ENCODE results near the gene CLCN7. TPM values are rescaled to one million over a fixed set of nuclear protein-coding genes. Genes with fewer than 3 reads are reported as not detected.

Gene CLCN7
- total and polyA plus RNA-seq, 2 donors (not counting 3 experiments of a cell fraction or from before 2014, with no cell fraction given) = 59.8 to 94.9 TPM

DNA sequence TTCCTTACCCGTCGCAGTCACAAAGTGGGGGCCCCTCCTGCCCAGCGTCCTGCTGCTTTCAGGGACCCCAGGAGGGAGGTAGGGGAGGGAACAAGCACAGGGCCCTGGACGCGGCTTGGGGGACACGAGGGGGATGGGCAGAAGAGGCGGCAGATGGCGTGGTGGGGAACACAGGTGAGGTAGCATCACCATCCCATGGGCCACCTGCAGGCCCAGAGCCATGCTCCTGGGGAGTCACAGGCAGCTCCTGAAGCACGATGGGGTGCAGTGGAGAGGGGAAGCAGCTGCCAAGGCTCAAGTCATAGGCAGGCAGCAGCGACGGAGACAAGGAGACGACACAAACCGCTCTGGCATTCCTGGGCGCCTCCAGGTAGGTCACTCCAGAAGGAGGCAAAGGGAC, 71.1 kb downstream of the CLCN7 start:
- H3K4me2 ChIP-seq (ENCODE audit: insufficient read depth, low read length) = no peak overlapping the region
- TF ChIP-seq FOS (IDR thresholded peaks at IDR 0.05; ENCODE audit: borderline replicate concordance, insufficient read depth, low read length) = no peak
- no peak for TF ChIP-seq POLR2A (IDR thresholded peaks at IDR 0.05; ENCODE audit: low read depth, low read length)
- TF ChIP-seq EZH2 (IDR thresholded peaks at IDR 0.05; ENCODE audit: borderline replicate concordance, low read depth, low read length, severe bottlenecking) = no peak
- no peak for TF ChIP-seq JUN (IDR thresholded peaks at IDR 0.05; ENCODE audit: borderline replicate concordance, insufficient read depth, insufficient read length, low read depth)
- TF ChIP-seq MYC (IDR thresholded peaks at IDR 0.05; ENCODE audit: low read depth, low read length) = no peak
- no peak for TF ChIP-seq MAX (IDR thresholded peaks at IDR 0.05; ENCODE audit: insufficient read depth, insufficient read length)
- TF ChIP-seq POLR2AphosphoS5 (IDR thresholded peaks at IDR 0.05; ENCODE audit: insufficient read depth, low read depth, low read length) = no peak
- TF ChIP-seq CTCF (IDR thresholded peaks at IDR 0.05; ENCODE audit: extremely low read depth in 1 of 2, insufficient read depth in 1 of 2, low read depth in 1 of 2, low read length in 2 of 2) = no peak
- no peak for TF ChIP-seq GATA2 (IDR thresholded peaks at IDR 0.05; ENCODE audit: insufficient read depth, insufficient read length, low read depth, low read length)
- DNase-seq (ENCODE audit: low read depth, low spot score) = no peak
- CTCF ChIA-PET = no interaction called here
- no peak overlapping the region for H3K9ac ChIP-seq (replicated peaks; ENCODE audit: extremely low read depth, insufficient read depth, low read length)
- no peaks in the 10 kb centered on the region for H4K20me1 ChIP-seq (replicated peaks; ENCODE audit: control insufficient read depth, extremely low read depth, insufficient read depth, low read length)
- H2AFZ ChIP-seq (ENCODE audit: low read depth, low read length) = no peak overlapping the region
- H3K9me1 ChIP-seq (replicated peaks; ENCODE audit: control insufficient read depth, extremely low read depth, insufficient read depth, low read length) = no peaks in the 10 kb centered on the region
- H3K4me3 ChIP-seq (replicated peaks in 1 of 3; ENCODE audit: insufficient read depth in 1 of 3, low read depth in 1 of 3, low read length in 3 of 3) = no peak overlapping the region
- no peak overlapping the region for H3K27ac ChIP-seq (ENCODE audit: insufficient read depth, low read depth, low read length)
- H3K79me2 ChIP-seq (ENCODE audit: control insufficient read depth, insufficient read depth, low read length) = no peaks in the 10 kb centered on the region
- dilution Hi-C loops (cut with MboI; ENCODE audit: extremely low pct_ligation_motif_present, low sequenced_read_pairs) = no loop called here
- intact Hi-C loops (cut with micrococcal nuclease) = loop anchor here (10.0 kb wide), 1 partner anchor 99 kb away; the partner anchor contains the start of gene UBE2I
- no TSS peak for BruUV-seq (replicated peaks)
- POLR2A ChIA-PET = no interaction called here
- H3K27me3 ChIP-seq (ENCODE audit: control insufficient read depth in 2 of 2, insufficient read depth in 2 of 2, low read length in 2 of 2) = no peaks in the 10 kb centered on the region
- peaks cover 5% of the 10 kb centered on the region for H3K4me1 ChIP-seq (ENCODE audit: control insufficient read depth, extremely low read depth, insufficient read depth, low read length)
- H3K36me3 ChIP-seq (ENCODE audit: control insufficient read depth in 2 of 2, extremely low read depth in 1 of 2, insufficient read depth in 2 of 2, low read length in 2 of 2) = peaks cover 0 to 18% of the 10 kb centered on the region in 2 experiments
- no peaks in the 10 kb centered on the region for H3K9me3 ChIP-seq (replicated peaks; ENCODE audit: control insufficient read depth, insufficient read depth, low read length)
- FAIRE-seq = no peak
